ENCODE measurements around the gene CEP112. TPM values are rescaled to one million over a fixed set of nuclear protein-coding genes. Genes with fewer than 3 reads are reported as not detected.

CEP112 gene
- total and polyA plus RNA-seq, 2 of the 8 experiments (the other 6 are each of a cell fraction or from before 2014, with no cell fraction given) = 0.62 to 3.1 TPM

- H4K91ac ChIP-seq (replicated peaks; ENCODE audit: insufficient read length, low read length) = no peak overlapping the region
- no peak overlapping the region for H3K4me2 ChIP-seq (ENCODE audit: insufficient read depth in 1 of 2, low read depth in 2 of 2, low read length in 2 of 2)
- no peak overlapping the region for H2BK5ac ChIP-seq (ENCODE audit: low read depth, low read length)
- no peak overlapping the region for H3K9ac ChIP-seq (replicated peaks in 1 of 4; ENCODE audit: extremely low read depth in 1 of 4, low read depth in 3 of 4, low read length in 3 of 4)
- no peaks in the 10 kb centered on the region for H3K79me2 ChIP-seq (ENCODE audit: control insufficient read depth in 1 of 2, insufficient read depth in 2 of 2, low read length in 2 of 2)
- no peak overlapping the region for H3K18ac ChIP-seq (ENCODE audit: extremely low read depth, low read length)
- FAIRE-seq (no peak), DNase-seq (ENCODE audit: low read depth in 1 of 2, low spot score in 2 of 2) (no peak)
- no peaks in the 10 kb centered on the region for H3K36me3 ChIP-seq (ENCODE audit: control insufficient read depth in 2 of 4, insufficient read depth in 4 of 4, low read length in 3 of 4)
- peaks cover 0 to 3% (median 0%) of the 10 kb centered on the region in 4 experiments; a peak in 1 of 7 replicates for H3K4me1 ChIP-seq (replicated peaks in 1 of 4; ENCODE audit: control insufficient read depth in 3 of 4, insufficient read depth in 4 of 4, low read length in 3 of 4)
- H3K79me1 ChIP-seq (ENCODE audit: low read depth, low read length) = no peaks in the 10 kb centered on the region
- H3K9me3 ChIP-seq (ENCODE audit: insufficient read depth in 2 of 2, low read depth in 1 of 2, low read length in 1 of 2) = no peaks in the 10 kb centered on the region
- no peak overlapping the region for H3K14ac ChIP-seq (ENCODE audit: insufficient read length)
- H2BK12ac ChIP-seq (ENCODE audit: low read depth, low read length) = no peak overlapping the region
- 93% methylated on average over 5 of the region's 5 CpGs; no CpG with 5 or more reads in 1 of the 2 experiments for WGBS, 2 experiments (ENCODE audit: extremely low coverage in 1 of 2, insufficient coverage in 1 of 2, insufficient read length in 1 of 2, insufficient replicate concordance in 2 of 2, low coverage in 1 of 2, low lambda C conversion rate in 2 of 2, missing lambda C conversion rate in 1 of 2)
- no peak overlapping the region for H4K5ac ChIP-seq (ENCODE audit: insufficient read length, low read depth, low read length)
- H4K8ac ChIP-seq (ENCODE audit: extremely low read depth, insufficient read depth, low read length) = no peak overlapping the region
- H2BK20ac ChIP-seq (ENCODE audit: low read length) = no peak overlapping the region
- no peak overlapping the region for H3K56ac ChIP-seq (replicated peaks; ENCODE audit: insufficient read length, low read depth, low read length)
- no peak overlapping the region for H2BK120ac ChIP-seq (replicated peaks; ENCODE audit: low read depth, low read length)
- no peak overlapping the region for H3K23ac ChIP-seq (ENCODE audit: insufficient read length)
- H3K27me3 ChIP-seq (replicated peaks in 1 of 4; ENCODE audit: control insufficient read depth in 3 of 4, extremely low read depth in 1 of 4, insufficient read depth in 3 of 4, low read length in 3 of 4) = no peaks in the 10 kb centered on the region
- H3K27ac ChIP-seq (ENCODE audit: low read depth, low read length) = no peak overlapping the region
- H3K4me3 ChIP-seq (ENCODE audit: extremely low read depth in 1 of 4, insufficient read depth in 2 of 4, low read depth in 3 of 4, low read length in 4 of 4) = no peak overlapping the region
- H3K4ac ChIP-seq (replicated peaks; ENCODE audit: insufficient read length, low read depth, low read length) = no peak overlapping the region
- H2AFZ ChIP-seq (ENCODE audit: low read length) = no peak overlapping the region
- POLR2A ChIA-PET (ENCODE audit: partially characterized antibody) = no interaction called here
- H2BK15ac ChIP-seq (ENCODE audit: low read length) = no peak overlapping the region
- no peaks in the 10 kb centered on the region; the same call in 1 of the 2 replicates for H3K23me2 ChIP-seq (ENCODE audit: low read depth, low read length)
- CTCF ChIA-PET (ENCODE audit: partially characterized antibody) = no interaction called here
- no peak overlapping the region for H2AK5ac ChIP-seq (ENCODE audit: low read depth, low read length)
- no peaks in the 10 kb centered on the region for H4K20me1 ChIP-seq (replicated peaks in 1 of 2; ENCODE audit: control insufficient read depth in 1 of 2, insufficient read depth in 2 of 2, low read length in 2 of 2)
- TF ChIP-seq RAD21 (IDR thresholded peaks at IDR 0.05 in 1 of 2, conservative IDR thresholded peaks at IDR 0.05 in 1 of 2; ENCODE audit: low read depth in 2 of 2, low read length in 2 of 2) (no peak), POLR2A (IDR thresholded peaks at IDR 0.05; ENCODE audit: control extremely low read depth in 1 of 2, low read depth in 2 of 2, low read length in 2 of 2) (no peak), SIRT6 (IDR thresholded peaks at IDR 0.05; ENCODE audit: low read length) (no peak), CHD2 (IDR thresholded peaks at IDR 0.05; ENCODE audit: low read length) (no peak), CEBPB (IDR thresholded peaks at IDR 0.05; ENCODE audit: low read depth, low read length) (no peak), NANOG (IDR thresholded peaks at IDR 0.05; ENCODE audit: insufficient read depth, low read depth, low read length, poor library complexity, severe bottlenecking) (no peak), SP4 (IDR thresholded peaks at IDR 0.05; ENCODE audit: low read length) (no peak), EZH2 (IDR thresholded peaks at IDR 0.05; ENCODE audit: low read depth, low read length, severe bottlenecking) (no peak), CTBP2 (IDR thresholded peaks at IDR 0.05; ENCODE audit: borderline replicate concordance, insufficient read depth, insufficient read length, low read length) (no peak), RNF2 (IDR thresholded peaks at IDR 0.05; ENCODE audit: borderline replicate concordance, low read depth, low read length, missing control alignments, poor library complexity, severe bottlenecking) (no peak), EP300 (IDR thresholded peaks at IDR 0.05; ENCODE audit: borderline replicate concordance in 1 of 2, low read depth in 2 of 2, low read length in 2 of 2) (no peak), JUN (IDR thresholded peaks at IDR 0.05; ENCODE audit: low read depth, low read length) (no peak), SP2 (IDR thresholded peaks at IDR 0.05; ENCODE audit: low read length) (no peak), SIX5 (IDR thresholded peaks at IDR 0.05; ENCODE audit: low read depth, low read length) (no peak), YY1 (IDR thresholded peaks at IDR 0.05; ENCODE audit: low read depth, low read length) (no peak)
These were observed 440.7 kb downstream of the CEP112 start for GRCh38 chr17:65751263-65751662.

All from H1 (cell line).